Neural progenitor cell (in vitro differentiated cells): Measurements from ENCODE around the gene CCDC7. TPM values are rescaled to one million over a fixed set of nuclear protein-coding genes. Genes with fewer than 3 reads are reported as not detected.
"Not testable (repeated sequence)": the region's sequence is repeated elsewhere in the genome, so short reads cannot be mapped to it uniquely, and the experiment has no call there.

Experiments
- DNase-seq: peaks from one replicate; pipeline ENCODE4 v3.0.0-alpha.2; 2016; ENCODE audit warnings: low spot score
- H2AFZ ChIP-seq: fragments of 200-600 bp; sonication (generic); replicated peaks from 2 replicates; pipeline ENCODE4 v1.6.1; 2016; ENCODE audit warnings: antibody characterized with exemption
- H3F3A ChIP-seq: fragments of 200-600 bp; sonication (generic); 2 replicates; pipeline ENCODE4 v1.6.1; 2016; ENCODE audit warnings: antibody characterized with exemption, low read depth
- H3K27ac ChIP-seq: fragments of 200-600 bp; sonication (generic); 2 replicates; pipeline ENCODE4 v1.5.1; 2016; ENCODE audit warnings: mild to moderate bottlenecking
- H3K27me3 ChIP-seq: fragments of 200-600 bp; sonication (generic); 2 replicates; pipeline ENCODE4 v1.6.1; 2016; ENCODE audit warnings: mild to moderate bottlenecking, moderate library complexity
- H3K36me3 ChIP-seq: fragments of 200-600 bp; sonication (generic); 2 replicates; pipeline ENCODE4 v1.5.1; 2016
- H3K4me1 ChIP-seq: fragments of 200-600 bp; sonication (generic); 2 replicates; pipeline ENCODE4 v1.6.1; 2016; ENCODE audit warnings: mixed run types
- H3K4me2 ChIP-seq: fragments of 200-600 bp; sonication (generic); 2 replicates; pipeline ENCODE4 v1.6.1; 2016
- H3K4me3 ChIP-seq: fragments of 200-600 bp; sonication (generic); 2 replicates; pipeline ENCODE4 v1.5.1; 2016
- H3K79me2 ChIP-seq: fragments of 200-600 bp; sonication (generic); 2 replicates; pipeline ENCODE4 v1.6.1; 2016; ENCODE audit warnings: low read depth
- H3K9ac ChIP-seq: fragments of 200-600 bp; sonication (generic); 2 replicates; pipeline ENCODE4 v1.6.1; 2016
- H3K9me3 ChIP-seq: fragments of 200-600 bp; sonication (generic); 2 replicates; pipeline ENCODE4 v1.5.1; 2016; ENCODE audit warnings: low read depth
- H4K20me1 ChIP-seq: fragments of 200-600 bp; sonication (generic); 2 replicates; pipeline ENCODE4 v1.6.1; 2016; ENCODE audit warnings: low read depth
- H3K27ac Mint-ChIP-seq: 3 replicates; pipeline ENCODE4 v1.8.0; 2021; ENCODE audit warnings: mixed read lengths
- H3K27me3 Mint-ChIP-seq: 2 replicates; pipeline ENCODE4 v1.8.0; 2022; ENCODE audit warnings: low read depth, mild to moderate bottlenecking, inconsistent platforms, moderate library complexity, mixed read lengths; ENCODE audit not compliant: insufficient read depth
- H3K36me3 Mint-ChIP-seq: 3 replicates; pipeline ENCODE4 v1.8.0; 2021; ENCODE audit warnings: mixed read lengths
- H3K4me1 Mint-ChIP-seq: 3 replicates; pipeline ENCODE4 v1.8.0; 2021; ENCODE audit warnings: mixed read lengths
- H3K4me3 Mint-ChIP-seq: 3 replicates; pipeline ENCODE4 v1.8.0; 2021; ENCODE audit warnings: mild to moderate bottlenecking, moderate library complexity, mixed read lengths
- H3K9me3 Mint-ChIP-seq: 3 replicates; pipeline ENCODE4 v1.8.0; 2020; ENCODE audit warnings: mixed read lengths
- EZH2 ChIP-seq: fragments of 200-600 bp; sonication (generic); IDR thresholded peaks from 2 replicates; pipeline ENCODE4 v1.6.1; 2017; ENCODE audit warnings: antibody characterized with exemption, mild to moderate bottlenecking, moderate library complexity
- EZH2phosphoT487 ChIP-seq: fragments of 200-600 bp; sonication (generic); IDR thresholded peaks from 2 replicates; pipeline ENCODE4 v1.6.1; 2017; ENCODE audit warnings: antibody characterized with exemption
- total RNA-seq: library from RNA; depleted of rRNA; stranded (reverse); fragments of >200 nt; gene quantifications from 2 replicates; pipeline ENCODE4 v1.2.3, GENCODE V29; 2015; ENCODE audit warnings: low replicate concordance
- TF ChIP-seq, protein P1 (sequence below): fragments of 200-600 bp; sonication (generic); IDR thresholded peaks from 2 replicates; pipeline ENCODE4 v1.5.1; 2017; ENCODE audit warnings: antibody characterized with exemption, mild to moderate bottlenecking

Gene CCDC7
- total RNA-seq, 1 donor from 2014 or later = 6.9 TPM

DNA sequence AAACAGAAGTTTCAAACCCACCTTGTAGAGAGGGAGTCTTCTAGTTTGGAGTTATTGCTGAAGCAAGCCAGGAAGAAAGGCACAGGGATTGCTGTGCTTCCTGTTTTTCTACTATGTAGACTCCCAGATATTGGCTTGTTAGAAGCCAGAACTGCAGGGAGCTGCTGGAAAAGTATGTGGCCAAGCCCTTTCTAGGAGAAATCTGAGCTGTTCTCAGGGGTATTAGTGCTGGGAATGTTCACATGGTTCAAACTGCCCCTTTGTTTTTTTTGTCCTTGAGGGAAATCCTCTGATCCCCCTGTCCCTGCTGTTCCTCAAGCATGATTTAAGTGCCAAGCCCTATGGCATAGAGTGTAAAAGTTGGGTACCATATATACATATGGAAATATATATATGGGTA, 184.0 kb downstream of the CCDC7 start:
- H3K27me3 ChIP-seq = no peaks in the 10 kb centered on the region
- peaks cover 11% of the 10 kb centered on the region for H3K9me3 ChIP-seq
- H2AFZ ChIP-seq = peak overlapping the region; percentile 86
- no peak overlapping the region for H3K4me3 ChIP-seq
- no peak overlapping the region for H3K9ac ChIP-seq
- Mint-ChIP-seq H3K4me3 (no peak overlapping the region), H3K27ac (no peak overlapping the region), H3K27me3 (no peaks in the 10 kb centered on the region), H3K4me1 (peaks cover 9% of the 10 kb centered on the region), H3K9me3 (peaks cover 13% of the 10 kb centered on the region), H3K36me3 (no peaks in the 10 kb centered on the region)
- no peaks in the 10 kb centered on the region for H3K36me3 ChIP-seq
- H4K20me1 ChIP-seq = no peaks in the 10 kb centered on the region
- peak; percentile 74 for DNase-seq
- peak overlapping the region; percentile 94 for H3K27ac ChIP-seq
- peak overlapping the region; percentile 68 for H3K4me2 ChIP-seq
- H3K4me1 ChIP-seq = peaks cover 23% of the 10 kb centered on the region
- peaks cover 6% of the 10 kb centered on the region for H3F3A ChIP-seq
- TF ChIP-seq, protein P1, sequence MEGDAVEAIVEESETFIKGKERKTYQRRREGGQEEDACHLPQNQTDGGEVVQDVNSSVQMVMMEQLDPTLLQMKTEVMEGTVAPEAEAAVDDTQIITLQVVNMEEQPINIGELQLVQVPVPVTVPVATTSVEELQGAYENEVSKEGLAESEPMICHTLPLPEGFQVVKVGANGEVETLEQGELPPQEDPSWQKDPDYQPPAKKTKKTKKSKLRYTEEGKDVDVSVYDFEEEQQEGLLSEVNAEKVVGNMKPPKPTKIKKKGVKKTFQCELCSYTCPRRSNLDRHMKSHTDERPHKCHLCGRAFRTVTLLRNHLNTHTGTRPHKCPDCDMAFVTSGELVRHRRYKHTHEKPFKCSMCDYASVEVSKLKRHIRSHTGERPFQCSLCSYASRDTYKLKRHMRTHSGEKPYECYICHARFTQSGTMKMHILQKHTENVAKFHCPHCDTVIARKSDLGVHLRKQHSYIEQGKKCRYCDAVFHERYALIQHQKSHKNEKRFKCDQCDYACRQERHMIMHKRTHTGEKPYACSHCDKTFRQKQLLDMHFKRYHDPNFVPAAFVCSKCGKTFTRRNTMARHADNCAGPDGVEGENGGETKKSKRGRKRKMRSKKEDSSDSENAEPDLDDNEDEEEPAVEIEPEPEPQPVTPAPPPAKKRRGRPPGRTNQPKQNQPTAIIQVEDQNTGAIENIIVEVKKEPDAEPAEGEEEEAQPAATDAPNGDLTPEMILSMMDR = no peak
- TF ChIP-seq EZH2 = no peak
- TF ChIP-seq EZH2phosphoT487 = no peak
- H3K79me2 ChIP-seq = no peaks in the 10 kb centered on the region

DNA sequence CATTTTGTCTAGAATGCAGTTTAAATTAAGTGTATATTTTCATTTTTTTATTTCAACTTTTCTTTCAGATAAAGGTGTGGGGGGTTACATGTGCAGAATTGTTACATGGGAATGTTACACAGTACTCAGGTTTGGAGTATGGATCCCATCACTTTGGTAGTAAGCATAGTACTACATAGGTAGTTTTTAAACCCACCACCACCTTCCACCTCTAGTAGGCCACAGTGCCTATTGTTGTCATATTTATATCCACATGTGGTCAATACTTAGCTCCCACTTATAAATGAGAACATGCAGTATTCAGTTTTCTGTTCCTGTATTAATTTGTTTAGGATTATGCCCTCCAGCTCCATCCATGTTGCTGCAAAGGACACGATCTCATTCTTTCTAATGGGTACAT, 200.6 kb downstream of the CCDC7 start:
- H3K27ac ChIP-seq = no peak overlapping the region
- H3K4me2 ChIP-seq = no peak overlapping the region
- no peak overlapping the region for H3K27ac Mint-ChIP-seq
- no peak overlapping the region for H2AFZ ChIP-seq
- H3K9me3 Mint-ChIP-seq = peaks cover 18% of the 10 kb centered on the region
- H3K4me1 ChIP-seq = no peaks in the 10 kb centered on the region
- H3K4me3 Mint-ChIP-seq = no peak overlapping the region
- peaks cover 4% of the 10 kb centered on the region for H3K27me3 Mint-ChIP-seq
- H3K4me1 Mint-ChIP-seq = no peaks in the 10 kb centered on the region
- no peaks in the 10 kb centered on the region for H3K79me2 ChIP-seq
- peaks cover 9% of the 10 kb centered on the region for H3K36me3 ChIP-seq
- H3K4me3 ChIP-seq = no peak overlapping the region
- H4K20me1 ChIP-seq = no peaks in the 10 kb centered on the region
- H3K9me3 ChIP-seq = peaks cover 5% of the 10 kb centered on the region
- no peak for DNase-seq
- no peaks in the 10 kb centered on the region for H3F3A ChIP-seq
- no peak for TF ChIP-seq EZH2
- no peak for TF ChIP-seq EZH2phosphoT487
- TF ChIP-seq, protein P1 = no peak
- H3K9ac ChIP-seq = no peak overlapping the region
- no peaks in the 10 kb centered on the region for H3K36me3 Mint-ChIP-seq
- H3K27me3 ChIP-seq = no peaks in the 10 kb centered on the region

DNA sequence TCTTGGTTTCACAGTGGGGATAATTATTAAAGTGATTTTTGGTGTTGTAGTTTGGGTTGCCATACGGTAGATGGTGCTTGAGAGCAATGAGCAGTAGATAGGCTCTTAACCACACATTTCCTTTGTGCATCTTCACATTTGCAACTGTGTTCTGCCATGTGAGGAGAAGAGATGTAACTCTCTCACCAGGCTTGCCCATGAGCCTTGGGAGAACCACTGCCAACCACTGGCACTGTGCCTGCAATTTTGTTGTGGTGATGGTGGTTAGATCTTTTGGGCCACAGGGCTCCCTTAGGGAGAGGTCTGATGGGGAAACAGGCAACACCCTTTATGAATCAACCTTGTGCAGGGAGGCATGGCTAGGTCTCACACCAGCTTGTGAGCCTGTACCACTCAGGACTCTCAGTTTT, 204.3 kb downstream of the CCDC7 start:
- H3K9me3 Mint-ChIP-seq = peaks cover 26% of the 10 kb centered on the region
- no peak overlapping the region for H3K4me3 Mint-ChIP-seq
- Histone ChIP-seq H2AFZ (no peak overlapping the region), H3K4me3 (no peak overlapping the region), H3K9me3 (no peaks in the 10 kb centered on the region), H3K9ac (no peak overlapping the region), H3K36me3 (peaks cover 4% of the 10 kb centered on the region), H3K79me2 (no peaks in the 10 kb centered on the region), H3F3A (no peaks in the 10 kb centered on the region), H3K4me2 (no peak overlapping the region), H4K20me1 (no peaks in the 10 kb centered on the region), H3K27me3 (no peaks in the 10 kb centered on the region), H3K4me1 (no peaks in the 10 kb centered on the region), H3K27ac (no peak overlapping the region)
- no peak overlapping the region for H3K27ac Mint-ChIP-seq
- peaks cover 2% of the 10 kb centered on the region for H3K27me3 Mint-ChIP-seq
- no peaks in the 10 kb centered on the region for H3K4me1 Mint-ChIP-seq
- no peak for DNase-seq
- TF ChIP-seq EZH2 = no peak
- TF ChIP-seq EZH2phosphoT487 = no peak
- TF ChIP-seq, protein P1 = peak; percentile 17
- H3K36me3 Mint-ChIP-seq = no peaks in the 10 kb centered on the region

DNA sequence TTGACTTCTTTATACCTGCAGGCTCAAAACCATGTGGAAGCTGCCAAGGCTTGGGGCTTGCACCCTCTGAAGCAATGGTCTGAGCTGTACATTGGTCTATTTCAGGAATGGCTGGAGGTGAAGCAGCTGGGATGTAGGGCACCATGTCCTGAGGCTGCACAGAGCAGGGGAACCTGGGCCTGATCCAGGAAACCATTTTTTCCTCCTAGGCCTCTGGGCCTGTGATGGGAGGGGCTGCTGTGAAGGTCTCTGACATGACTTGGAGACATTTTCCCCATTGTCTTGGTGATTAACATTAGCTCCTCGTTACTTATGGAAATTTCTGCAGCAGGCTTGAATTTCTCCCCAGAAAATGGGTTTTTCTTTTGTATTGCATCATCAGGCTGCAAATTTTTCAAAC, 211.5 kb downstream of the CCDC7 start:
- H3K27me3 Mint-ChIP-seq, H2AFZ ChIP-seq, H3K4me3 ChIP-seq, H3K27ac ChIP-seq, H3K27me3 ChIP-seq, DNase-seq, H3K79me2 ChIP-seq, H3K27ac Mint-ChIP-seq, H3K4me2 ChIP-seq, H3K36me3 Mint-ChIP-seq, H3K9ac ChIP-seq, H3K4me1 Mint-ChIP-seq, H3K4me3 Mint-ChIP-seq, H3K36me3 ChIP-seq, H3K4me1 ChIP-seq, H4K20me1 ChIP-seq, H3F3A ChIP-seq: not testable (repeated sequence)
- H3K9me3 Mint-ChIP-seq = peaks cover 44% of the 10 kb centered on the region
- peaks cover 10% of the 10 kb centered on the region for H3K9me3 ChIP-seq
